Measurements from ENCODE around the gene APLF. TPM values are rescaled to one million over a fixed set of nuclear protein-coding genes. Genes with fewer than 3 reads are reported as not detected.

Gene APLF
- total and polyA plus RNA-seq, 2 donors (not counting 3 experiments of a cell fraction or from before 2014, with no cell fraction given): 0.75 to 2.3 TPM

- DNase-seq (ENCODE audit: low read depth, low spot score) (no peak), FAIRE-seq (no peak)
- H3K79me2 ChIP-seq (ENCODE audit: control insufficient read depth, insufficient read depth, low read length): no peaks in the 10 kb centered on the region
- CTCF ChIA-PET: interaction anchor here (1.2 to 1.6 kb wide), 2 partner anchors 11 to 103 kb away, joined by 5 read pairs; no protein-coding TSS in a partner anchor
- H2AFZ ChIP-seq (ENCODE audit: low read depth, low read length): no peak overlapping the region
- H4K20me1 ChIP-seq (replicated peaks; ENCODE audit: control insufficient read depth, extremely low read depth, insufficient read depth, low read length): no peaks in the 10 kb centered on the region
- intact Hi-C loops (cut with micrococcal nuclease): no loop called here
- H3K9ac ChIP-seq (replicated peaks; ENCODE audit: extremely low read depth, insufficient read depth, low read length): no peak overlapping the region
- no TSS peak for BruUV-seq (replicated peaks)
- no peaks in the 10 kb centered on the region for H3K36me3 ChIP-seq (ENCODE audit: control insufficient read depth in 2 of 2, extremely low read depth in 1 of 2, insufficient read depth in 2 of 2, low read length in 2 of 2)
- dilution Hi-C loops (cut with MboI; ENCODE audit: extremely low pct_ligation_motif_present, low sequenced_read_pairs): no loop called here
- H3K4me3 ChIP-seq (replicated peaks in 1 of 3; ENCODE audit: insufficient read depth in 1 of 3, low read depth in 1 of 3, low read length in 3 of 3): no peak overlapping the region
- H3K27ac ChIP-seq (ENCODE audit: insufficient read depth, low read depth, low read length): no peak overlapping the region
- no peaks in the 10 kb centered on the region for H3K4me1 ChIP-seq (ENCODE audit: control insufficient read depth, extremely low read depth, insufficient read depth, low read length)
- H3K4me2 ChIP-seq (ENCODE audit: insufficient read depth, low read length): no peak overlapping the region
- peaks cover 1 to 24% of the 10 kb centered on the region in 2 experiments for H3K27me3 ChIP-seq (ENCODE audit: control insufficient read depth in 2 of 2, insufficient read depth in 2 of 2, low read length in 2 of 2)
- H3K9me1 ChIP-seq (replicated peaks; ENCODE audit: control insufficient read depth, extremely low read depth, insufficient read depth, low read length): no peaks in the 10 kb centered on the region
- no peaks in the 10 kb centered on the region for H3K9me3 ChIP-seq (replicated peaks; ENCODE audit: control insufficient read depth, insufficient read depth, low read length)
- no peak for TF ChIP-seq EZH2 (IDR thresholded peaks at IDR 0.05; ENCODE audit: borderline replicate concordance, low read depth, low read length, severe bottlenecking)
- TF ChIP-seq POLR2A (IDR thresholded peaks at IDR 0.05; ENCODE audit: low read depth, low read length): no peak
- TF ChIP-seq MYC (IDR thresholded peaks at IDR 0.05; ENCODE audit: low read depth, low read length): no peak
- TF ChIP-seq FOS (IDR thresholded peaks at IDR 0.05; ENCODE audit: borderline replicate concordance, insufficient read depth, low read length): no peak
- TF ChIP-seq, protein P1, sequence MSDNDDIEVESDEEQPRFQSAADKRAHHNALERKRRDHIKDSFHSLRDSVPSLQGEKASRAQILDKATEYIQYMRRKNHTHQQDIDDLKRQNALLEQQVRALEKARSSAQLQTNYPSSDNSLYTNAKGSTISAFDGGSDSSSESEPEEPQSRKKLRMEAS (IDR thresholded peaks at IDR 0.05; ENCODE audit: insufficient read depth, insufficient read length): no peak
- no peak for TF ChIP-seq CTCF (IDR thresholded peaks at IDR 0.05; ENCODE audit: extremely low read depth in 1 of 2, insufficient read depth in 1 of 2, low read depth in 1 of 2, low read length in 2 of 2)
- TF ChIP-seq GATA2 (IDR thresholded peaks at IDR 0.05; ENCODE audit: insufficient read depth, insufficient read length, low read depth, low read length): no peak
- TF ChIP-seq POLR2AphosphoS5 (IDR thresholded peaks at IDR 0.05; ENCODE audit: insufficient read depth, low read depth, low read length): no peak
- POLR2A ChIA-PET: no interaction called here
Observed at GRCh38 chr2:68605939-68606338, 138.6 kb downstream of the APLF start.
